IPS-NIHi11 (cell line): Measurements from ENCODE around the gene HLA-B.

Experiments used
- DNase-seq: peaks from one replicate; pipeline ENCODE4 v3.0.0; 2012; ENCODE audit warnings: mixed read lengths, low spot score

The HLA-B gene

GRCh38 chr6:31305703-31306219 lies 51.2 kb downstream of the HLA-B start:
- no peak for DNase-seq

GRCh38 chr6:31304683-31305082 lies 52.3 kb downstream of the HLA-B start:
- DNase-seq, result no peak
